K562 (cell line): ENCODE data around the gene AGRN. TPM values are rescaled to one million over a fixed set of nuclear protein-coding genes. Genes with fewer than 3 reads are reported as not detected.

ENCODE experiments used
- ARID4B ChIP-seq: sonication (generic); formaldehyde crosslinking; IDR thresholded peaks from 2 replicates; pipeline ENCODE4 v1.8.0; 2022; ENCODE audit warnings: mild to moderate bottlenecking, missing genetic modification reagents
- ERF ChIP-seq: fragments of 450-650 bp; formaldehyde crosslinking; IDR thresholded peaks from 2 replicates; pipeline ENCODE4 v1.4.0; 2020; ENCODE audit warnings: mild to moderate bottlenecking, mixed read lengths
- KAT8 ChIP-seq: fragments of 450-650 bp; IDR thresholded peaks from 2 replicates; pipeline ENCODE4 v1.6.1; 2016; ENCODE audit warnings: low read depth, mild to moderate bottlenecking
- KLF16 ChIP-seq: IDR thresholded peaks from 2 replicates; pipeline ENCODE4 v1.6.1; 2016; ENCODE audit warnings: antibody characterized with exemption
- MLLT1 ChIP-seq, 2 experiments: fragments of 450-650 bp; IDR thresholded peaks; 2 replicates each; pipeline ENCODE4 v1.6.1; 2016
- RREB1 ChIP-seq: fragments of 250-450 bp; sonication (Bioruptor Pico); IDR thresholded peaks from 2 replicates; pipeline ENCODE4 v1.4.0; 2020
- SFPQ ChIP-seq: fragments of 200-400 bp; formaldehyde crosslinking; IDR thresholded peaks from 2 replicates; pipeline ENCODE4 v1.6.1; 2017; ENCODE audit warnings: mild to moderate bottlenecking, low read depth, low read length, moderate library complexity
- SMARCE1 ChIP-seq: fragments of 450-650 bp; IDR thresholded peaks from 2 replicates; pipeline ENCODE4 v1.7.1; 2016; ENCODE audit warnings: mild to moderate bottlenecking
- TEAD4 ChIP-seq, 2 experiments: sonication (generic) in 1 of 2; formaldehyde crosslinking in 1 of 2; IDR thresholded peaks; 2 replicates each; pipeline versions ENCODE4 v1.6.1 to v1.8.0; 2012 to 2022; ENCODE audit warnings: borderline replicate concordance in 1 of 2, inconsistent platforms in 1 of 2, low read length in 1 of 2, mild to moderate bottlenecking in 1 of 2, missing genetic modification reagents in 1 of 2
- USF2 ChIP-seq: sonication (generic); formaldehyde crosslinking; IDR thresholded peaks from 2 replicates; pipeline ENCODE4 v1.5.0; 2020; ENCODE audit warnings: missing genetic modification reagents
- ZNF197 ChIP-seq: fragments of 200-800 bp; sonication (Bioruptor generic); IDR thresholded peaks from 2 replicates; pipeline ENCODE4 v1.6.1; 2016; ENCODE audit warnings: low read depth, missing genetic modification characterization, missing compliant biosample characterization
- polyA plus RNA-seq, 8 experiments: library from polyadenylated mRNA; depleted of rRNA in 4 of 8; stranded (reverse) in 5 of 8; unstranded in 3 of 8; fragments of >200 nt; fragmentation: Nextera tagmentation in 2 of 8; fragmentation: Illumina TruSeq in 1 of 8; extraction: Ambion mirVana in 2 of 8; extraction: Trizol in 1 of 8; gene quantifications; 2 replicates each; pipeline versions ENCODE4 v1.2.1 to v1.2.3, GENCODE V29; 2011 to 2014; ENCODE audit warnings: inconsistent platforms in 1 of 8, missing spikeins in 1 of 8
- total RNA-seq, 7 experiments: library from RNA; depleted of rRNA in 6 of 7; stranded (reverse); fragments of >200 nt in 6 of 7; fragmentation: Illumina TruSeq in 2 of 7; extraction: Trizol in 2 of 7; gene quantifications; 2 replicates each; pipeline versions ENCODE4 v1.2.1 to v1.2.3, GENCODE V29; 2011 to 2021; ENCODE audit warnings: low replicate concordance in 1 of 7

The AGRN gene
- total and polyA plus RNA-seq, 9 of the 15 experiments (the other 6 are each of a cell fraction or from before 2014, with no cell fraction given), result 0.04 to 111 (median 18.1) TPM

- TF ChIP-seq MLLT1 (IDR thresholded peaks at IDR 0.05) (peak in 1 of 2 experiments; percentile 47; a peak in 1 of 4 replicates), KLF16 (no peak), SMARCE1 (peak; percentile 36; the same call in 1 of the 2 replicates), ZNF197 (no peak), ARID4B (CRISPR knock-in tag) (peak; percentile 68), TEAD4 (IDR thresholded peaks at IDR 0.05; ENCODE audit: low read length) (no peak), TEAD4 (CRISPR knock-in tag; IDR thresholded peaks at IDR 0.05; ENCODE audit: borderline replicate concordance) (no peak), KAT8 (no peak), SFPQ (no peak), USF2 (CRISPR knock-in tag) (no peak; the same call in 1 of the 2 replicates), RREB1 (CRISPR knock-in tag) (no peak), ERF (0 out of 2 replicates have a peak, but pooled peaks have one; percentile 14)
Observed at GRCh38 chr1:1059494-1060280, 39.8 kb downstream of the AGRN start (continued).
